Cardiac fibroblast (primary cell): Measurements from ENCODE around the gene PGAP2.

Source experiments
- DNase-seq, 2 donors: peaks; one replicate each; pipeline versions ENCODE4 v3.0.0 to v3.0.0-alpha.2; 2010; ENCODE audit warnings: low read depth in 2 of 2
- H3K4me3 ChIP-seq, 2 donors: replicated peaks in 1 of 2; 1 replicate in 1 of 2; 2 replicates in 1 of 2; pipeline ENCODE4 v1.5.1; 2011; ENCODE audit warnings: low read depth in 2 of 2, low read length in 2 of 2, mild to moderate bottlenecking in 2 of 2, moderate library complexity in 1 of 2
- TF ChIP-seq, protein P1 (sequence below): IDR thresholded peaks from one replicate; pipeline ENCODE4 v1.5.1; 2011; ENCODE audit warnings: low read depth, mild to moderate bottlenecking, low read length, inconsistent platforms

PGAP2 gene

DNA sequence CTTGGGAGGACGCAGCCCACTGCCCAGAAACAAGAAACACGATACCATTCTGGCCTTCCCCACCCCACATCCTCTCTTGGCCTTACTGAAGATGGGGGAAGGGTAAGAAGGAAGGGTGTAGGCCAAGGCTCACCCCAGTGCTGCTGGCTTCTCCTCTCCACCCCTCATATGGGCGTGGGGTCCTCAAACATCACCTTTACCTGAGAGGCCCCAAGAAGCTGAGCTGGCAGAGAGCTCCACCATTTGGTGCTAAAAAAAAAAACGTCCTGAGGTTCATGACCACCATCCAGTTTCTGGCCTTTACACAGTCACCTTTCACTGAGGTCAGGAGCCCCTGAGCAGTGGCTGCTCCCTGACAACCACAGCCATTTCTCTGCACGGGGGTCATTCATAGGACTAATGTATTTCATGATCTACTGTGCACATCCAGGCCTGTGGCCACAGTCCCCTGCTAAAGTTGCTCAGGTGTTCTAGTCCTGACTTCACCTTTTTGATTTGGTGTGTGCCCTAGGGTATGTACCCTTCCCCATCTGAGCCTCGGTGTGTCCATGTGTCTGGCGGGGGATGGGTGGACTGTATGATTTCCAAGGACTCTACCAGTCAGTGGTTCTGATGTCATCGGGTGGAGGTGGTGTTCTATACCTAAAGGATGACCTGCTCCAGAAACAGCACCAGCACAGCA lies 17.3 kb downstream of the PGAP2 start:
- TF ChIP-seq, protein P1, sequence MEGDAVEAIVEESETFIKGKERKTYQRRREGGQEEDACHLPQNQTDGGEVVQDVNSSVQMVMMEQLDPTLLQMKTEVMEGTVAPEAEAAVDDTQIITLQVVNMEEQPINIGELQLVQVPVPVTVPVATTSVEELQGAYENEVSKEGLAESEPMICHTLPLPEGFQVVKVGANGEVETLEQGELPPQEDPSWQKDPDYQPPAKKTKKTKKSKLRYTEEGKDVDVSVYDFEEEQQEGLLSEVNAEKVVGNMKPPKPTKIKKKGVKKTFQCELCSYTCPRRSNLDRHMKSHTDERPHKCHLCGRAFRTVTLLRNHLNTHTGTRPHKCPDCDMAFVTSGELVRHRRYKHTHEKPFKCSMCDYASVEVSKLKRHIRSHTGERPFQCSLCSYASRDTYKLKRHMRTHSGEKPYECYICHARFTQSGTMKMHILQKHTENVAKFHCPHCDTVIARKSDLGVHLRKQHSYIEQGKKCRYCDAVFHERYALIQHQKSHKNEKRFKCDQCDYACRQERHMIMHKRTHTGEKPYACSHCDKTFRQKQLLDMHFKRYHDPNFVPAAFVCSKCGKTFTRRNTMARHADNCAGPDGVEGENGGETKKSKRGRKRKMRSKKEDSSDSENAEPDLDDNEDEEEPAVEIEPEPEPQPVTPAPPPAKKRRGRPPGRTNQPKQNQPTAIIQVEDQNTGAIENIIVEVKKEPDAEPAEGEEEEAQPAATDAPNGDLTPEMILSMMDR: no peak
- no peak overlapping the region for H3K4me3 ChIP-seq
- no peak for DNase-seq

DNA sequence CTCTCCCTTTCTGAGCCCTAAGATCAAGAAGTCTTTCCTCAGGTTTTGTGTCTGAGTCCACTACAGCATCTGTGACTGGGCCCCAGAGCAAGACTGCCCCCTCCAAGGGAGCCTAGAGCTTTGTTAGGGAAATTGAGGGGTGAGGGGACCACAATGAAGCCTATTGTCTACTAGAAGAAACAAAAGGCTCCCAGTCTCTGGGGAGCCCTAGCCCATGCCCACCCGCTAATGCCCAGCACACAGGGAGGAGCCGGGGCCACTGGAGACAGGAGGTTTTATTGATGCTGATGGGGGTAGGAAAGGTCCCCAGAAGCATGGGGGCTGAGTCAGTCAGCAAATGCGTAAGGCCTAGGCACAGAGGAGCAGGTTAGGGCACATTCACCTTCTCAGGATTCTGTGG lies 18.4 kb downstream of the PGAP2 start:
- DNase-seq: no peak
- TF ChIP-seq, protein P1: no peak
- H3K4me3 ChIP-seq: no peak overlapping the region

DNA sequence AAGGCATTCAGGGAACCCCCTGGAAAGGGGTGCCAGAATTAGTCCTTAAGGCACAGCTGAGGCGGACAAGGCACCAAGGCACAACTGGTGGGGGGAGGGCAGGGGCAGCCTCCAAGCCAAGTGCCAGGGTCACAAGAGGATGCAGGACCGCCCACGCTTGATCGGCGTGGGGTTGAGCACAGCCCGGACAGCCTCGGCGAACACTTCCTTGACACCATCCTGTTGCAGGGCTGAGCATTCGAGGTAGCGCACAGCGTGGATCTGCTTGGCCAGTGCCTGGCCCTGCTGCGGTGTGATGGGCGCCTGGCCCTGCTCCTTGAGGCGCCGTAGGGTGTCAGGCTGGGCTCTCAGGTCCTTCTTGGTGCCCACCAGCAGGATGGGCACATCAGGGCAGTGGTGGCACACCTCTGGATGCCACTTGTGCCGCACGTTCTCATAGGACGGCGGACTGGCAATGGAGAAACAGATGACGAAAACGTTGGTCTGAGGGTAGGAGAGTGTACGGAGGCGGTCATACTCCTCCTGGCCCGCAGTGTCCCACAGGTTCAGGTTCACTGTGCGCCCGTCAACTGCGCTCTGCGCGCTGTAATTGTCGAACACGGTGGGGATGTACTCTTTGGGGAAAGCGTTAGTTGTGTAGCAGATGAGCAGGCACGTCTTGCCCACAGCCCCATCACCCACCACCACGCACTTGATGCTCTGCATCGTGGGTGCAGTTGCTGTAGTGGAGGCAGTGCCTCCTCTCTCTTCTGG lies 19.2 kb downstream of the PGAP2 start:
- DNase-seq: no peak
- H3K4me3 ChIP-seq: no peak overlapping the region
- TF ChIP-seq, protein P1: no peak

DNA sequence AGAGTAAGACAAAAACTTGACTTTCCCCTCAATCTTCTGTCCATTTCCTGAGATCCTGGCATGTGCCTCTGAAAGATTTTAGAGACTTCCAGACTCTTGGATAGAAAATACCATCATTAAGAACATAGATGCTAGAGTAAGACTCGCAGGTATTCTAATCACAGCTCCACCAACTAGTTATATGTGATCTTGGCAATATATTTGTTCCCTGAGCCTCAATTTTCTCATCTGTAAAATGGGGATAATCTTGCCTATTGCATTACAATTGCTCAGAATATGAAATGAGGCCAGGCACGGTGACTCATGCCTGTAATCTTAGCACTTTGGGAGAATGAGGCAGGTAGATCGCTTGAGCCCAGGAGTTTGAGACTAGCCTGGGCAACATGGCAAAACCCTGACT lies 21.7 kb downstream of the PGAP2 start:
- H3K4me3 ChIP-seq: no peak overlapping the region
- no peak for DNase-seq

DNA sequence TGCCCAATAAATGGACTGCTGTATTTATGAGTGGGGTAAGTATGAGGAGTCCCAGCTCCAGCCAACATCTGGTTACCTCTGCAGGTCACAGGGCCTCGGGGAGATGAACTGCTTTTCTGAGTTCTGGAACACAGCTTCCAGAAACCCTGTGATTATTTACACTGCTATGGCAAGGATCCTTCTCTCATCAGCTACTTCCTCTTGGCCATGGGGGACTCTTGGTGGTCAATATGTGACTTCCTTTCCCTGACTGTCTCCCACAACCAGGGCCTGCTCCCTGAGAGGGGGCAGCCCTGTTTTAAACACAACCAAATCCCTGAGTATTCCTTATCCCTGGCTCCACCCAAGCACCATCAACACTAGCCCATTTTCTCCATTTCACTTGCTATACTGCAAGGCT lies 22.4 kb downstream of the PGAP2 start:
- H3K4me3 ChIP-seq: no peak overlapping the region
- no peak for DNase-seq
- TF ChIP-seq, protein P1: no peak

More for the DNA sequence above, 21.7 kb downstream of the PGAP2 start:
- TF ChIP-seq, protein P1: no peak

DNA sequence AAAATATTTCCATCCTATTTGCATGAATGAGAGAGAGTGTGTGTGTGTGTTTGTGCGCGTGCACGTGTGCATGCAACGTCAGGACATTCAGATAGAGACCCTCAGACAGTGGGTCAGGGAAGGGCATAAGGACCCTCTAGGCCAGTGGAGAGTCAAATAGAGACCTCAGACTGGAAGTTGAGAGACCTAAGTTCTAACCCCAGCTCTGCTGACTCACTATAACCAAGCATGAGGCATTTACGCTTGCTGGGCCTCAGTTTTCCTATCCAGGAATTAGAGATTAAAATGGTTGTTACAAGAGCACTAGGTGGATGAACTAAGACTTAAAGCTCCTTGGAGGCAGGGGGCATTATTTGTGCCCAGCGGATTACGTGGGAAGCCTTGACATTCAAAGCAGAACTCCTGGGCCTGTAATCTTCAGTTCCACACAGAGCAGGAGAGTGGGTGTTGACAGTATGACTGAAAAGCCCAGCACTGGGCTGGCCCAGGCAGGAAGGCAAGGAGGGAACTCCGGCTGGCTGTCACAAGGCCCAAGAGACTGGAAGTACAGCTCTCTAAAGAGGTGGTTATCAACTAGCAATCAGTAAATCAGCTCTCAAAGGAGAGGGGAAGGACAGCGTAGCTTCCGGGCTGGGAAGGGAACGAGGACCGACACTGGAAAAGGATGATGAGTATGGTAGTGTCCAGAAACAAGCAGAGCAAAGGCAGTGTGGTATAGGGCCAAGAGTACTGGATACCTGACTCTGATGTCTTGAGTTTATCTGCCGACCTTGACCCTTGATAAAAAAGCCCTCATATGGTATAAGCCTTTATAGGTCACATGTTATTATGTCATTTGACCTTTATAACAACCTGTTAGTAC lies 23.2 kb downstream of the PGAP2 start:
- DNase-seq: no peak
- TF ChIP-seq, protein P1: no peak
- H3K4me3 ChIP-seq: no peak overlapping the region
